CD4-positive, alpha-beta T cell treated with Interleukin-2 at 100 ng/mL for 4 hours (primary cell): ENCODE data around the gene EFTUD2.
"Not testable (repeated sequence)": the region's sequence is repeated elsewhere in the genome, so short reads cannot be mapped to it uniquely, and the experiment has no call there.

Experiments used
- DNase-seq: peaks from one replicate; pipeline ENCODE4 v3.0.0-alpha.2; 2020; ENCODE audit warnings: low spot score

The EFTUD2 gene

GRCh38 chr17:44848961-44849489 is 50.2 kb downstream of the EFTUD2 start:
- DNase-seq = no peak

DNA sequence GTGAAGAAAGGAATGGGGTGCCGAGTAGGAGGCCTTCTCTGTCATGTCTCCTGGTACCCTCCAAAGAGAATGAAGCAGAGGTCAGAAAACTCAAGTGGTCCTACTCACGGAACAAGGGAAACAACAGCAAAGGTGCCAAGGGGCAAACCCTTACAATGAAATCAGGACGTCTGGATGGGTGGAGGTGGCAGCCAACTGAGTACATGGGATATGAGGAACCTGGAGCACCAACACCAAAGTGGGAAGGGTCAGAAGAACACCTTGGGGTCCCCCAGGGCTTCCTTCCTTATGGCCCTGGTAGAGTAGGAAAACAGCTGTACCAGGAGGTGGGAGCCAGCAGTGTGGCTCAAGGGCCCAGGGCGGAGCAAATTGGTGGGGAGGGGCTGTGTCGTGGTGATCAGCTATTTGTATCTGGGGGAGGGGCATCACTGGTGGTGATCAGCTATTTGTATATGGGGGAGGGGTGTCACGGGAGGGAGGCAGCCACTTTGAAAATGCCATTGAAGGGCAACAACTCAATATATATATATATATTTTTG is 50.9 kb downstream of the EFTUD2 start:
- no peak for DNase-seq

DNA sequence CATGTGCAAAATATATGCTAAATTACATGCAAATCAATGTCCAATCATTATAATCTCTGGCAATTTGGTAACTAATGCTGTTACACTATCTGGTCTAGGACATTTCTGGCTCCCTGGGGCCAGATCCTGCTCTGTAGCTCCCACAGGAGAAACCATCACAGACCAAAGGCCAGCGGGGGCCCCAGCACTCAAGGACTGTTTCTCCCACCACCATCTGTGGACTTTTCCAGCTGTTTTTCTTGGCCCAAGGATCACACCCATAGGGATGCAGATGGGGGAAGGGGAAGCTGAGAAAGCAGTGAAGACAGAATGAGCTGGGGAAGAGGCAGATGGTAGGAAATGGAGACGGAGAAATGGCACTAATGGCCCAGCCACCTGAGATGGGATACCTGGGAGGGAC is 51.7 kb downstream of the EFTUD2 start, which contains the start of gene HIGD1B:
TSS of gene HIGD1B (plus strand) at position 298 of the 400 bp plus-strand sequence. CDS start 270 bp downstream, outside the sequence.
- no peak for DNase-seq

DNA sequence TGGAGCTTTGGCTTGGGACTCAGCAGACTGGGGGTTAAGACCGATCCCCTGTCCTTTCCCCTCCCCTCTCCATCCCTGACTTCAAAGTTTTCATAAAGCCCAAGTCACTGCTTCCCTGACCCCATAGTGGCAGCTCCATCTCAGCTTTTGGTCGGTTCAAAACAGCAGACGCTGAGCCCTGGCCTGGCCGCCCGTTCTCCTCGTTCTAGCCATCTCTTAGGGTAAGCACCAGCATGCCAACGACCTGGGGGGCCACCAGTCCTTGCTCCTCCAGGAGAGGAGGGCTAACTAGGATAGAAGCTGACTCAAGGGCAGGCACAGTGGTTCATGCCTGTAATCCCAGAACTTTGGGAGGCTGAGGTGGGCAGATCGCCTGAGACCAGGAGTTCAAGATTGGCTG is 53.0 kb downstream of the EFTUD2 start:
- DNase-seq = no peak

- DNase-seq = no peak
Measured at GRCh38 chr17:44844390-44844830, 54.8 kb downstream of the EFTUD2 start.

- DNase-seq = no peak
Measured at GRCh38 chr17:44842748-44843147, 56.5 kb downstream of the EFTUD2 start.

- no peak for DNase-seq
Measured at GRCh38 chr17:44840936-44841335, 58.3 kb downstream of the EFTUD2 start.

DNA sequence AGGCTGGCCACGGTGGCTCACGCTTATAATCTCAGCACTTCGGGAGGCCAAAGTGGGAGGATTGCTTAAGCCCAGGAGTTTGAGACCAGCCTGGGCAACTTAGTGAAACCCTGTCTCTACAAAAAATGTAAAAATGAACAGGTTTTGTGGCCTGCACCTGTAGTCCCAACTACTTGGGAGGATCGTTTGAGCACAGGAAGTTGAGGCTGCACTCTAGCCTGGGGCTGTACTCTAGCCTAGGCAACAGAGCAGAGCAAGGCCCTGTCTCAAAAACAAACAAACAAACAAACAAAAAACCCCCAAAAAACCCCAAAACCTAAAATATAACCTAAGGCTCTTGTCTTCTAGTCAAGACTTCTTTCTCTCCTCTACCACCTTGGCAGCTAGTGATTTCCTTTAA is 59.0 kb downstream of the EFTUD2 start:
- DNase-seq = no peak

DNA sequence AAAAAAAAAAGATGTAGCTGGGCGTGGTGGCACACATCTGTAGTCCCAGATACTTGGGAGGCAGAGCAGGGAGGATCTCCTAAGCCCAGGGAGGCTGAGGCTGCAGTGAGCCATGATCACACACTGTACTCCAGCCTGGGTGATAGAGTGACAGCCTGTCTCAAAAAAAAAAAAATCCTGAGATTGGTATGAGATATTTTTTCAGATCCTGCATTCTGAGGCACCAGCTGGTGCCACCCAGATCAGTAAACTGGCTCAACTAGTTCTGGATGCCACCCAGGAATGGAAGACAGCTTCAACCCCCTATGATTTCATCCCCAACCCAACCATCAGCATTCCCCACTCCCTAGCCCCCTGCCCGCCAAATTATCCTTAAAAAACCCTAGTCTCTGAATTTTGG is 62.0 kb downstream of the EFTUD2 start:
- DNase-seq = no peak

DNA sequence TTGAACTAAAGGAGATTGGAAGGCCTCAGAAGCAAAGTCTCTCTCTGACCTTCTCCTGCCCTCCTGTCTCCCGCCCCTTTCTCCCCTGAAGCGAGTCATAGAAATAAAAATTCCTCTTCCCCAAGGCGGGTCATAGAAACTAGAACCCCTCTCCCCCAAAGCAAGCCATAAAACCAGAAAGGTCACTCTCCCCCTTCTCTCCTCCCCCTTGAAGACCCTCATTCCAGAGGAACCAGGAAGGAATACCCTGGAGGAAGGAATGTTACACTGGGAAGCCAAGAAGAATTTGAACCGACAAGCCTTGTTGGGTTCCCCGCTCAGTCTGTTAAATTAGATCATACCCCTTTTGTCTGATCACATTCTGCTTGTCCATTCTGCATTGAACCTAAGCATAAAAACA is 66.4 kb downstream of the EFTUD2 start:
- DNase-seq = no peak

DNA sequence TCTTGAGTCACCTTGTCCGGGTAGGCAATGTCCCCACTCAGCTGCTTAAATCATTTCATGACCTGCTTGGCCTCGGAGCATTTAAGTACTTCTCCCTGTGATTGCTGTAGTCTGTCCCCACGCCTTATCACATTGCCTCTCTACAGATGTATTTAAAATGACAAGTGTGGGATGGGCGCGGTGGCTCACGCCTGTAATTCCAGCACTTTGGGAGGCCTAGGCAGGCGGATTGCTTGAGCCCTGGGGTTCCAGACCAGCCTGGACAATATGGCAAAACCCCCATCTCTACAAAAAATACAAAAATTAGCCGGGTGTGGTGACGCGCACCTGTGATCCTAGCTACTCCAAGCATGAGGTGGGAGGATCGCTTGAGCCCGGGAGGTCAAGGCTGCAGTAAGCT is 67.9 kb downstream of the EFTUD2 start:
- DNase-seq = no peak

DNA sequence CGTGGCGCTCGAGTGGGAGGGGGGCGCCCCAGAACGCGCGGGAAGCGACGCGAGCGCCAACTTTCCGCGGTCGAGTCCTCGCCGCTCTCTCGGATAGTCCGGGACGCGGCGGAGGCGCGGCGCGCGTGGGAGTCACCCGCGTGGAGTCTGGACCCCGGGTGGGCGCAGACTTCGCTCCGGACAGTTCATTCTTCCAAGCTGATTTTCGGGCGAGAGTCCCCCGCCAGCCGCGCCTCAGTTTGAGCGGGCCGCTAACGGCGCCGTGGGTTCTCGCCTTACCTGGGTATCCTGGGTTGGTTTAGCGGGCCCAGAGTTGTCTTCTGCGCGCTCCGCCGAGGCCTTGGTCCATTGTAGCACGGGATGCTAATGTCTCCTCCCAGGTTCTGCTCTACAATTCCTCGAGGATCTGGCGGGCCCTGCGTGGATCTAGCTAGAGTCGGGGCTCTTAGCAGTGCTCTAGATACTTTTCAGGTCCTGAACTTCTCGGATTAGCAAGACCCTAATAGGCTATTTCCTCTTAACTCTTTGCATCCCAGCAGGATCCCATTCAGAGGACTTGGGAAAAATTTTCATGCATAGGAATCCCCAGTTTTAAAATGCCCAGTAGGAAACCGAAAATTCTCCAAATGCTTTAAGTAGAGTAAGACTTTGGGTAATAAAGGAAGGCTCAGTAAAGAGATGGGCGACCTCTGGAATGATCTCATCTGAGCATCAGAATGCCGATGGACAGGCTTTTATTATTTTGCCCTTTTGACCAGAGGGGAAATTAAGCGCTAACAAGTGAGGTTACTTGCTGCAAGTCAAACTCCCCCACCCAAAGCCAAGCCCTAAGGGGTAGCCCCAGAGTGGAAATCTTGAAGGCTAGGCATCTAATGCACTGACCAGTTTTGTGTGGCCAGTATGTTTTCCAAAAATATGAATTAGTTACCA is 68.6 kb downstream of the EFTUD2 start:
- no peak for DNase-seq

GRCh38 chr17:44829523-44830358 is 69.5 kb downstream of the EFTUD2 start, which contains the start of gene GJC1:
TSS of gene GJC1 (minus strand) at chr17:44830287. CDS start at chr17:44805817, 24,470 bp downstream.
- no peak for DNase-seq

GRCh38 chr17:44828919-44829522 is 70.2 kb downstream of the EFTUD2 start:
- no peak for DNase-seq

GRCh38 chr17:44827863-44828262 is 71.4 kb downstream of the EFTUD2 start:
- DNase-seq = no peak

GRCh38 chr17:44826123-44826790 is 73.0 kb downstream of the EFTUD2 start:
- DNase-seq = no peak

DNA sequence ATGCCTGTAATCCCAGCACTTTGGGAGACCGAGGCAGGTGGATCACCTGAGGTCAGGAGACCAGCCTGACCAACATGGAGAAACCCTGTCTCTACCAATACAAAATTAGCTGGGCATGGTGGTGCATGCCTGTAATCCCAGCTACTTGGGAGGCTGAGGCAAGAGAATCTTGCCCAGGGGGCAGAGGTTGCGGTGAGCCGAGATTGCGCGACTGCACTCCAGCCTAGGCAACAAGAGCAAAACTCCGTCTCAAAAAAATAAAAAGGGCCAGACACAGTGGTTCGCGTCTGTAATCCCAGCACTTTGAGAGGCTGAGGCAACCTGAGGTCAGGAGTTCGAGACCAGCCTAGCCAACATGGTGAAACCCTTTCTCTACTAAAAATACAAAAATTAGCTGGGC is 74.0 kb downstream of the EFTUD2 start:
- not testable (repeated sequence) for DNase-seq

GRCh38 chr17:44820631-44821212 is 78.5 kb downstream of the EFTUD2 start:
- DNase-seq = no peak

DNA sequence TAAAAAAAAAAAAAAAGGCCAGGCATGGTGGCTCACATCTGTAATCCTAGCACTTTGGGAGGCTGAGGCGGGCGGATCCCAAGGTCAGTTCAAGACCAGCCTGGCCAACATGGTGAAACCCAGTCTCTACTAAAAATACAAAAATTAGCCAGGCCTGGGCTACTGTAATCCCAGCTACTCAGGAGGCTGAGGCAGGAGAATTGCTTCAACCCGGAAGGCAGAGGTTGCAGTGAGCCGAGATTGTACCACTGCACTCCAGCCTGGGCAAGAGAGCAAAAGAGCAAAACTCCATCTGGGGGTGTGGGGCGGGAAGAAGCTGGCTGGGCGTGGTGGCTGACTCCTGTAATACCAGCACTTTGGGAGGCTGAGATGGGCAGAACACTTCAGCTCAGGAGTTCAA is 80.7 kb downstream of the EFTUD2 start:
- not testable (repeated sequence) for DNase-seq

DNA sequence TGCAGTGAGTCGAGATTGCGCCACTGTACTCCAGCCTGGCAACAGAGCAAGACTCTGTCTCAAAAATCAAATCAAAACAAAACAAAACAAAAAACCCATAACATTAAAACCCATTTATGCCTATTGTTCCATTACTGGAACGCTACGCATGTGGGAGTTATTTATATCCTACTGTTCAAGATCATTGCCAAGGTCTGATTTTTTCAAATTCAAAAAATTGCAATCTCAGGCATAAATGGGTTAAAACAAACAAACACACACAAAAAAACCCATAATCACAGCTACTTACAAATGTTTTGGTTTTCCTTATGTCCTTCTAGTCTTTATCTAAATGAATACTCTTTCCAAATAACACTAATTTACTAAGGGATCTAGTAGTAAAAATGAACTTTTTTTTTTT is 87.0 kb downstream of the EFTUD2 start:
- no peak for DNase-seq
